Testis (tissue), 3 donors: ENCODE measurements around the gene REXO5. TPM values are rescaled to one million over a fixed set of nuclear protein-coding genes. Genes with fewer than 3 reads are reported as not detected.
"Not testable (repeated sequence)": the region's sequence is repeated elsewhere in the genome, so short reads cannot be mapped to it uniquely, and the experiment has no call there.

Source experiments
- DNase-seq: peaks from one replicate; pipeline ENCODE4 v3.0.0-alpha.2; 2019
- H3K27ac ChIP-seq, 2 donors: fragments of 200-600 bp; sonication (generic); one replicate each; pipeline ENCODE4 v1.5.1; 2019
- H3K27me3 ChIP-seq: fragments of 200-600 bp; sonication (generic); one replicate; pipeline ENCODE4 v1.5.1; 2019
- H3K36me3 ChIP-seq: fragments of 200-600 bp; sonication (generic); one replicate; pipeline ENCODE4 v1.5.1; 2017; ENCODE audit warnings: low read depth; ENCODE audit errors: missing control alignments
- H3K4me1 ChIP-seq: fragments of 200-600 bp; sonication (generic); one replicate; pipeline ENCODE4 v1.5.1; 2019
- H3K4me3 ChIP-seq, 2 donors: fragments of 200-600 bp; sonication (generic); one replicate each; pipeline ENCODE4 v1.5.1; 2017 to 2019
- H3K9me3 ChIP-seq: fragments of 200-600 bp; sonication (generic); one replicate; pipeline ENCODE4 v1.5.1; 2017
- POLR2A ChIP-seq: fragments of 450-650 bp; IDR thresholded peaks from one replicate; pipeline ENCODE4 v1.6.1; 2017; ENCODE audit warnings: antibody characterized with exemption, mild to moderate bottlenecking, moderate library complexity
- WGBS, 2 donors: methylation state at CpG; one replicate each; pipeline ENCODE4 v1.1.5; 2018; 5-methylcytosine and 5-hydroxymethylcytosine counted together
- intact Hi-C: fragments of 100-400 bp; cut with DNase I; formaldehyde crosslinking; loops from one replicate; pipeline ENCODE4 v1.15.1; 2023; ENCODE audit warnings: low total_unique reads
- polyA plus RNA-seq: library from polyadenylated mRNA; stranded (reverse); fragments of 350-450 nt; fragmentation: Illumina TruSeq; extraction: RNeasy Lipid Tissue Mini Kit (QIAGEN cat#74804); gene quantifications from one replicate; pipeline ENCODE4 v1.2.3, GENCODE V29; 2014; ENCODE audit warnings: low read depth, low replicate concordance; ENCODE audit not compliant: insufficient read depth
- total RNA-seq, 2 donors: library from RNA; depleted of rRNA; stranded (reverse); fragments of >200 nt; gene quantifications; one replicate each; pipeline ENCODE4 v1.2.3, GENCODE V29; 2016
- TF ChIP-seq, protein P1 (sequence below), 3 experiments: fragments of 450-650 bp in 2 of 3; fragments of 200-600 bp in 1 of 3; sonication (generic) in 1 of 3; IDR thresholded peaks; one replicate each; pipeline ENCODE4 v1.5.1; 2016 to 2019; ENCODE audit warnings: antibody characterized with exemption in 3 of 3, mild to moderate bottlenecking in 2 of 3, moderate library complexity in 1 of 3

The REXO5 gene
- total and polyA plus RNA-seq, 3 donors from 2014 or later, result 228 to 991 (median 234) TPM

DNA sequence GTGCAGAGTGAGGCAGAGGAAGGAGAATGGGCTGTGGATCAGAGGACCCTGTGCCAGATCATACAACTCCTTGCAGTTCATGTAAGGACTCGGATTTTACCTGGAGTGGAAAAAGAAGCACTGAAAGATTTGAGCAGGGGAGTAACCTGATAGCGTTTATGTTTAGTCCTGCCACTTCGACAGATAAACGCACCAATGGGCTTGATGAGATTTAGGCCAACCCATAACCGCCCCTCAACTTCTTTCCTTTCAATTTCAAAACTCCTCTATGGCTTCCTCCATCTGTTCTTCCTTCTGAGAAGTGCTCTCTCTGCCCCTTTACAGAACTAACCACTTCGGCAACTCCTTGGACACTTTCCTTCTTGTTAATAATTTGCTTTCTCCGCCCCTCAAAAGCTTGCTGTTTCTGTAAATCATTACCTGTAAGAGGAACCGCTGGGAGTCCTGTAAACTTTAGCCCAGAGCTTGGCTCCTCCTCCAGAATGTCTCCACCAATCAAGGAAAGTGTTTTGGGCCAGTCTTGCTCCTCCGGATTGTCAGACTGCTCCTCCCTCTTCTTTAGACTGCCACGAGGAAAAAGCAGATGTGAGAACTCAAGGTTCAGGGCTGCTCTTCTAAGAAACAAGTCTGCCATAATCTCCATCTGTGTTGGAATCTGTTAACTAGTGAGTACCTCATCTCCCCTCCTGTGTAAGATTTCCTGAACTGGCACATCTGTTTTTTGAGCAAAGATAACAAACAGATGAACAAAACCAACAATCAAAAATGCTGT lies 42.7 kb upstream of the REXO5 start, which contains the start of gene ACSM3:
ACSM3 (plus strand) TSS at position 554 of the 772 bp plus-strand sequence. CDS start 6,021 bp downstream, outside the sequence.
- no peaks in the 10 kb centered on the region for H3K27me3 ChIP-seq
- TF ChIP-seq POLR2A, result no peak
- TF ChIP-seq, protein P1, sequence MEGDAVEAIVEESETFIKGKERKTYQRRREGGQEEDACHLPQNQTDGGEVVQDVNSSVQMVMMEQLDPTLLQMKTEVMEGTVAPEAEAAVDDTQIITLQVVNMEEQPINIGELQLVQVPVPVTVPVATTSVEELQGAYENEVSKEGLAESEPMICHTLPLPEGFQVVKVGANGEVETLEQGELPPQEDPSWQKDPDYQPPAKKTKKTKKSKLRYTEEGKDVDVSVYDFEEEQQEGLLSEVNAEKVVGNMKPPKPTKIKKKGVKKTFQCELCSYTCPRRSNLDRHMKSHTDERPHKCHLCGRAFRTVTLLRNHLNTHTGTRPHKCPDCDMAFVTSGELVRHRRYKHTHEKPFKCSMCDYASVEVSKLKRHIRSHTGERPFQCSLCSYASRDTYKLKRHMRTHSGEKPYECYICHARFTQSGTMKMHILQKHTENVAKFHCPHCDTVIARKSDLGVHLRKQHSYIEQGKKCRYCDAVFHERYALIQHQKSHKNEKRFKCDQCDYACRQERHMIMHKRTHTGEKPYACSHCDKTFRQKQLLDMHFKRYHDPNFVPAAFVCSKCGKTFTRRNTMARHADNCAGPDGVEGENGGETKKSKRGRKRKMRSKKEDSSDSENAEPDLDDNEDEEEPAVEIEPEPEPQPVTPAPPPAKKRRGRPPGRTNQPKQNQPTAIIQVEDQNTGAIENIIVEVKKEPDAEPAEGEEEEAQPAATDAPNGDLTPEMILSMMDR (IDR thresholded peaks at IDR 0.05), result no peak
- intact Hi-C loops, result no loop called here
- H3K9me3 ChIP-seq, result no peaks in the 10 kb centered on the region
- H3K4me3 ChIP-seq, result peak within 1 kb of the TSS; percentile 13 to 27
- peak within 1 kb of the TSS in 1 of 2 donors; percentile 77 for H3K27ac ChIP-seq
- DNase-seq, result peak; percentile 69
- 18 to 25% methylated on average over 10 of the region's 10 CpGs for WGBS, 2 donors
- H3K4me1 ChIP-seq, result no peaks in the 10 kb centered on the region
- H3K36me3 ChIP-seq, result no peaks in the 10 kb centered on the region

DNA sequence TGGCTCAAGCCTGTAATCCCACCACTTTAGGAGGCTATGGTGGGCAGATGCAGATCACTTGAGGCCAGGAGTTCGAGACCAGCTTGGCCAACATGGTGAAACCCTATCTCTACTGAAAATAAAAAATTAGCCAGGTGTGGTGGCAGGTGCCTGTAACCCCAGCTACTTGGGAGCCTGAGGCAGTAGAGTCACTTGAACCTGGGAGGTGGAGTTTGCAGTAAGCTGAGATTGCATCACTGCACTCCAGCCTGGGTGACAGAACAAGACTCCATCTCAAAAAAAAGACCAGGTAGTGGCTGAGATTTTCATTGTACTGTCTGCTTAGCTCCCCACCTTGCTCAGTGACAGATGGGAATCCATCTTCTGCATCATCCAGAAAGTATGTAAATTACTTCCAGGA lies 41.9 kb upstream of the REXO5 start:
- not testable (repeated sequence) for H3K27ac ChIP-seq

DNA sequence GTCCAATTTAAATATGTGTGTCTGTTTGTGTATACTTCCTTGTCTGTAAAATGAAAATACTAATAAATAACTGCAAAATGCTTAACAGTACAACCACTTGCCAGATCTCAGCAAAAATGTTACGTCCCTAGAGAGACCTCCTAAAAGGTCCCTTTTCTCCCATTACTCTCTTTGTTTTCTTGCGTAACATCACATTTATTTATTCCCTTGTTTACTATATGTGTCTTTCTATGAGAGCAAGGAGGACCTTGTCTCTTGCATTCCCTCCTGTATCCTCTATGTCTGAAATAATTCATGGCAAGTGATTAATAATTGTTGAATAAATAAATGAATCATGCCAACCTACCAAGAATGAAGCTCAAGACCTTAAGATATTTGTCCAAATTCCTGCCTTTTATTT lies 40.6 kb upstream of the REXO5 start:
- intact Hi-C loops, result no loop called here
- no peaks in the 10 kb centered on the region for H3K27me3 ChIP-seq
- no peaks in the 10 kb centered on the region for H3K4me1 ChIP-seq
- DNase-seq, result no peak
- TF ChIP-seq, protein P1 (IDR thresholded peaks at IDR 0.05), result no peak
- no peak for TF ChIP-seq POLR2A
- H3K4me3 ChIP-seq, result no peak overlapping the region
- H3K9me3 ChIP-seq, result no peaks in the 10 kb centered on the region
- 90 to 97% methylated on average over 2 of the region's 2 CpGs for WGBS, 2 donors
- no peaks in the 10 kb centered on the region for H3K36me3 ChIP-seq
- H3K27ac ChIP-seq, result no peak overlapping the region

More for the DNA sequence above, 41.9 kb upstream of the REXO5 start:
- 89 to 95% methylated on average over 1 of the region's 1 CpG for WGBS, 2 donors
- DNase-seq, H3K4me1 ChIP-seq, H3K4me3 ChIP-seq, intact Hi-C loops, H3K27me3 ChIP-seq, H3K9me3 ChIP-seq, H3K36me3 ChIP-seq: not testable (repeated sequence)

DNA sequence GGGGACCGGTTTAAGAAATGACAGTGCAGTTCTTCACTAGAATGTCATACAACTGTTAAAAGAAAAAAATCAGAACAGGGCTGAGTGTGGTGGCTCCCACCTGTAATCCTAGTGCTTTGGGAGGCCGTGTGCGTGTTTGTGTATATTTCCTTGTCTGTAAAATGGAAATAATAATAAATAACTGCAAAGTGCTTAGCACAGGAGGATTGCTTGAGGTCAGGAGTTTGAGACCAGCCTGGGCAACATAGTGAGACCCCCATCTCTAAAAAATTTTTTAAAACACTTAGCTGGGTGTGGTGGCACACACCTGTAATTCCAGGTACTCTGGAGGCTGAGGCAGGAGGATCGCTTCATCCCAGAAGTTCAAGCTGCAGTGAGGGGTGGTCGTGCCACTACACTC lies 40.0 kb upstream of the REXO5 start:
- no peaks in the 10 kb centered on the region for H3K9me3 ChIP-seq
- intact Hi-C loops, result no loop called here
- H3K27ac ChIP-seq, result no peak overlapping the region
- 87 to 88% methylated on average over 5 of the region's 5 CpGs for WGBS, 2 donors
- H3K36me3 ChIP-seq, result no peaks in the 10 kb centered on the region
- H3K4me1 ChIP-seq, result no peaks in the 10 kb centered on the region
- no peak for TF ChIP-seq POLR2A
- TF ChIP-seq, protein P1 (IDR thresholded peaks at IDR 0.05), result no peak
- no peak for DNase-seq
- H3K27me3 ChIP-seq, result no peaks in the 10 kb centered on the region
- H3K4me3 ChIP-seq, result no peak overlapping the region

DNA sequence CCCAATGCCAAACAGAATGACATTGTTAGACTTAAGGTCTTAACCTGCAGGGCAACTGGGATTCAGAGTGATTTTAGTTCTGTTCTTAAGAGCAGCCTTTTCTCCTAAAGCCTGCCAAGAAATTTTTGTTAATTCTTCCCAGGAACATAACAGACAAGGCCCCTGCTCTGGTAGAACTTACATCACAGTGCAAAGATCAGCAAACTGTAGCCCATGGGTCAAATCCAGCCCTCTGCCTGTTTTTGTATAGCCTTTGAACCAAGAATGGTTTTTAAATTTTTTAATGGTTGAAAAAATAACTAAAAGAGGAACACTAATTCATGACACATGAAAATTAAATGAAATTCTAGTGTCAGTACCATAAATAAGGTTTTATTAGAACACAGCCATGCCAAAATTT lies 38.8 kb upstream of the REXO5 start:
- intact Hi-C loops, result no loop called here

More for the DNA sequence above, 38.8 kb upstream of the REXO5 start:
- no peaks in the 10 kb centered on the region for H3K9me3 ChIP-seq
- no peaks in the 10 kb centered on the region for H3K4me1 ChIP-seq
- H3K27ac ChIP-seq, result no peak overlapping the region
- H3K36me3 ChIP-seq, result no peaks in the 10 kb centered on the region
- H3K4me3 ChIP-seq, result no peak overlapping the region
- TF ChIP-seq POLR2A, result no peak
- TF ChIP-seq, protein P1 (IDR thresholded peaks at IDR 0.05), result no peak
- H3K27me3 ChIP-seq, result no peaks in the 10 kb centered on the region
- no peak for DNase-seq
